ENCODE measurements around the gene CEPT1. TPM values are rescaled to one million over a fixed set of nuclear protein-coding genes. Genes with fewer than 3 reads are reported as not detected.
A peak's percentile ranks its signal among the peaks of the same experiment; 100 is the strongest.

Gene CEPT1
- total RNA-seq, 1 experiment from 2014 or later = 34.2 TPM

- ChIA-PET CTCF (no interaction called here), RAD21 (ENCODE audit: low non-redundant PET in 1 of 2, low total read pairs in 2 of 2, uncharacterized antibody in 2 of 2, unreplicated experiment in 2 of 2) (no interaction called here), POLR2A (no interaction called here)
- H3K27me3 ChIP-seq (ENCODE audit: insufficient read depth, low read length) = no peaks in the 10 kb centered on the region
- TF ChIP-seq REST (IDR thresholded peaks at IDR 0.05; ENCODE audit: low read depth) (no peak), ZFX (IDR thresholded peaks at IDR 0.05) (no peak), ELF1 (IDR thresholded peaks at IDR 0.05; ENCODE audit: borderline replicate concordance, low read depth) (no peak), POLR2AphosphoS5 (IDR thresholded peaks at IDR 0.05; ENCODE audit: low read depth, low read length) (0 out of 2 replicates have a peak, but pooled peaks have one; percentile 4)
- no peak overlapping the region for H3K4me2 ChIP-seq (ENCODE audit: low read length)
- ATAC-seq (no peak), DNase-seq (ENCODE audit: low read depth, low spot score) (no peak)
- H2AFZ ChIP-seq (ENCODE audit: low read depth, low read length, poor library complexity, severe bottlenecking) = no peak overlapping the region
- no peak overlapping the region for H3K9ac ChIP-seq (ENCODE audit: low read length)
- BruUV-seq (replicated peaks) = no TSS peak
- no peak overlapping the region for H3K27ac ChIP-seq (ENCODE audit: low read depth, low read length)
- H3K36me3 ChIP-seq (ENCODE audit: control insufficient read depth in 1 of 2, insufficient read depth in 2 of 2, low read length in 2 of 2) = peaks cover 0 to 31% of the 10 kb centered on the region in 2 experiments; a peak in 2 of 4 replicates
- H3K4me3 ChIP-seq (replicated peaks in 1 of 2; ENCODE audit: low read depth in 1 of 2, low read length in 2 of 2) = no peak overlapping the region
- H4K20me1 ChIP-seq (ENCODE audit: insufficient read depth) = no peaks in the 10 kb centered on the region
- intact Hi-C loops (cut with micrococcal nuclease) = no loop called here
- no peaks in the 10 kb centered on the region for H3K9me2 ChIP-seq (ENCODE audit: insufficient read depth)
- H3K79me2 ChIP-seq (ENCODE audit: insufficient read depth, low read length) = peaks cover 13% of the 10 kb centered on the region; the same call in 1 of the 2 replicates
- H3K9me3 ChIP-seq (ENCODE audit: control insufficient read depth in 1 of 2, insufficient read depth in 1 of 2, low read depth in 1 of 2, low read length in 2 of 2) = no peaks in the 10 kb centered on the region
- H3K4me1 ChIP-seq (ENCODE audit: control insufficient read depth in 1 of 2, insufficient read depth in 2 of 2, low read length in 2 of 2) = peaks cover 12 to 15% of the 10 kb centered on the region in 2 experiments; a peak in 2 of 4 replicates
Measured at GRCh38 chr1:111196213-111196612, 56.2 kb downstream of the CEPT1 start.

- H3K27ac ChIP-seq (ENCODE audit: low read depth, low read length) = no peak overlapping the region
- H3K79me2 ChIP-seq (ENCODE audit: insufficient read depth, low read length) = peaks cover 28% of the 10 kb centered on the region
- H3K4me2 ChIP-seq (ENCODE audit: low read length) = no peak overlapping the region
- RAD21 ChIA-PET (ENCODE audit: low non-redundant PET in 1 of 2, low total read pairs in 2 of 2, uncharacterized antibody in 2 of 2, unreplicated experiment in 2 of 2) = no interaction called here
- H3K9me3 ChIP-seq (ENCODE audit: control insufficient read depth in 1 of 2, insufficient read depth in 1 of 2, low read depth in 1 of 2, low read length in 2 of 2) = no peaks in the 10 kb centered on the region
- no peaks in the 10 kb centered on the region for H3K9me2 ChIP-seq (ENCODE audit: insufficient read depth)
- no peaks in the 10 kb centered on the region for H4K20me1 ChIP-seq (ENCODE audit: insufficient read depth)
- H3K4me1 ChIP-seq (ENCODE audit: control insufficient read depth in 1 of 2, insufficient read depth in 2 of 2, low read length in 2 of 2) = peaks cover 27 to 30% of the 10 kb centered on the region in 2 experiments
- no peak overlapping the region for H3K9ac ChIP-seq (ENCODE audit: low read length)
- CTCF ChIA-PET = no interaction called here
- no peak overlapping the region for H2AFZ ChIP-seq (ENCODE audit: low read depth, low read length, poor library complexity, severe bottlenecking)
- BruUV-seq (replicated peaks) = no TSS peak
- ATAC-seq (peak; percentile 65), DNase-seq (ENCODE audit: low read depth, low spot score) (no peak)
- POLR2A ChIA-PET = no interaction called here
- no peak overlapping the region for H3K4me3 ChIP-seq (replicated peaks in 1 of 2; ENCODE audit: low read depth in 1 of 2, low read length in 2 of 2)
- H3K27me3 ChIP-seq (ENCODE audit: insufficient read depth, low read length) = no peaks in the 10 kb centered on the region
- peaks cover 0 to 31% of the 10 kb centered on the region in 2 experiments; a peak in 2 of 4 replicates for H3K36me3 ChIP-seq (ENCODE audit: control insufficient read depth in 1 of 2, insufficient read depth in 2 of 2, low read length in 2 of 2)
- TF ChIP-seq CBX3 (IDR thresholded peaks at IDR 0.05; ENCODE audit: low read depth) (no peak), ZBTB33 (IDR thresholded peaks at IDR 0.05; ENCODE audit: extremely low read depth, insufficient replicate concordance, low read length) (no peak), CTCF (IDR thresholded peaks at IDR 0.05 in 2 of 3, conservative IDR thresholded peaks at IDR 0.05 in 1 of 3; ENCODE audit: borderline replicate concordance in 1 of 3, insufficient read depth in 1 of 3, low read depth in 2 of 3, low read length in 2 of 3) (peak in 2 of 3 experiments; percentile 28 to 32; a peak in 3 of 6 replicates), RAD21 (IDR thresholded peaks at IDR 0.05; ENCODE audit: low read depth) (peak; percentile 16; the same call in 1 of the 2 replicates)
- intact Hi-C loops (cut with micrococcal nuclease) = no loop called here
Measured at GRCh38 chr1:111197598-111198284, 57.7 kb downstream of the CEPT1 start.
